MCF 10A (cell line): ENCODE results near the gene PSMA8. TPM values are rescaled to one million over a fixed set of nuclear protein-coding genes. Genes with fewer than 3 reads are reported as not detected.
"Not testable (repeated sequence)": the region's sequence is repeated elsewhere in the genome, so short reads cannot be mapped to it uniquely, and the experiment has no call there.

Experiments
- BruUV-seq: library from RNA; stranded (reverse); fragments of 400-500 nt; replicated peaks from 2 replicates; lab custom pipeline; 2021; lab: Mats Ljungman, UMichigan
- CTCF ChIA-PET: fragments of 300-600 bp; sonication (Branson Sonifier 250); formaldehyde crosslinking; extraction: SDS; loops from one replicate; lab custom pipeline; 2021; ENCODE audit warnings: antibody characterized with exemption, inconsistent platforms; lab: Yijun Ruan, JAX
- POLR2A ChIA-PET: fragments of 300-600, 350-650 bp; sonication (Branson Sonifier 250); formaldehyde crosslinking; extraction: SDS; loops from one replicate; lab custom pipeline; 2020; ENCODE audit warnings: antibody characterized with exemption, inconsistent platforms; lab: Yijun Ruan, JAX
- DNase-seq: peaks from one replicate; pipeline ENCODE4 v3.0.0-alpha.2; 2018; ENCODE audit not compliant: unreplicated experiment
- H3K27ac Mint-ChIP-seq: one replicate; pipeline ENCODE4 v1.8.0; 2022; ENCODE audit warnings: mild to moderate bottlenecking, low read depth, mixed read lengths; ENCODE audit not compliant: unreplicated experiment
- H3K27me3 Mint-ChIP-seq: one replicate; pipeline ENCODE4 v1.8.0; 2022; ENCODE audit warnings: mixed read lengths; ENCODE audit not compliant: insufficient read depth, unreplicated experiment
- H3K36me3 Mint-ChIP-seq: one replicate; pipeline ENCODE4 v1.8.0; 2022; ENCODE audit warnings: mild to moderate bottlenecking, moderate library complexity, mixed read lengths; ENCODE audit not compliant: insufficient read depth, unreplicated experiment
- H3K4me1 Mint-ChIP-seq: one replicate; pipeline ENCODE4 v1.8.0; 2022; ENCODE audit warnings: mixed read lengths; ENCODE audit not compliant: insufficient read depth, unreplicated experiment
- H3K4me3 Mint-ChIP-seq: one replicate; pipeline ENCODE4 v1.8.0; 2022; ENCODE audit warnings: mild to moderate bottlenecking, moderate library complexity, mixed read lengths; ENCODE audit not compliant: unreplicated experiment
- H3K9me3 Mint-ChIP-seq: one replicate; pipeline ENCODE4 v1.8.0; 2022; ENCODE audit warnings: mixed read lengths; ENCODE audit not compliant: unreplicated experiment
- intact Hi-C: fragments of 100-400 bp; cut with micrococcal nuclease; formaldehyde crosslinking; loops from 2 replicates; pipeline ENCODE4 v1.14.1; 2022
- total RNA-seq: library from RNA; stranded (reverse); gene quantifications from 2 replicates; pipeline ENCODE4 v1.2.3, GENCODE V29; 2022

Gene PSMA8
- total RNA-seq, 1 experiment from 2014 or later = not detected

DNA sequence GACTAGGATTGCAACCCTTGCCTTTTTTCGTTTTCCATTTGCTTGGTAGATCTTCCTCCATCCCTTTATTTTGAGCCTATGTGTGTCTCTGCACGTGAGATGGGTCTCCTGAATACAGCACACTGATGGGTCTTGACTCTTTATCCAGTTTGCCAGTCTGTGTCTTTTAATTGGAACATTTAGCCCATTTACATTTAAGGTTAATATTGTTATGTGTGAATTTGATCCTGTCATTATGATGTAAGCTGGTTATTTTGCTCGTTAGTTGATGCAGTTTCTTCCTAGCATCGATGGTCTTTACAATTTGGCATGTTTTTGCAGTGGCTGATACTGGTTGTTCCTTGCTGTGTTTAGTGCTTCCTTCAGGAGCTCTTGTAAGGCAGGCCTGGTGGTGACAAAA is 108.7 kb downstream of the PSMA8 start:
- DNase-seq, H3K4me3 Mint-ChIP-seq, H3K27me3 Mint-ChIP-seq, BruUV-seq, H3K27ac Mint-ChIP-seq, H3K4me1 Mint-ChIP-seq, H3K36me3 Mint-ChIP-seq, intact Hi-C loops: not testable (repeated sequence)
- H3K9me3 Mint-ChIP-seq = peaks cover 11% of the 10 kb centered on the region
- POLR2A ChIA-PET = interaction anchor here (0.6 kb wide), 1 partner anchor 22 kb away, joined by 4 read pairs; no protein-coding TSS in a partner anchor
- CTCF ChIA-PET = interaction anchor here (0.9 kb wide), 1 partner anchor 16 kb away, joined by 3 read pairs; no protein-coding TSS in a partner anchor

Other genes with a start within 250 kb of the PSMA8 start
- 89.9 and 103 TPM in 2 replicates for gene SS18, start 43.3 kb upstream of the PSMA8 start, total RNA-seq
- gene TAF4B, start 92.6 kb downstream of the PSMA8 start, total RNA-seq = 5.8 and 9.2 TPM in 2 replicates